Embryonic facial prominence (tissue), 1 donor: ENCODE results near the gene NDUFS8.

Experiments used
- DNase-seq: peaks from one replicate; pipeline ENCODE4 v3.0.0-alpha.2; 2016; ENCODE audit errors: extremely low spot score

The NDUFS8 gene

DNA sequence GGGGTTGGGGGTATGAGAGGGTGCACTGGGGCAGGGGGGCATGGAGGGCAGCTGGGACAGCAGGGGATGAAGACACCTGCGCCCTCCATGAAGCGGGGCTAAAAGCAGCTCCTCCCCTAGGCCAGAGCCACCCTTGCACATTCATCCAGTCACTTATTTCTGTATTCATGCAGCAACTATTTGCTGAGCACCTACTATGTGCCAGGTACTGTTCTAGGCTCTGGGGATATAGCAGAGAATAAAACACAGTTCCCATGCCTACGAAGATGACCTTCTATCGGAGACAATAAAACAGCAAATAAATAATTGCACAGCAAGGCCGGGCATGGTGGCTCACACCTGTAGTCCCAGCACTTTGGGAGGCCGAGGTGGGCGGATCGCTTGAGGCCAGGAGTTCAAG lies 15.0 kb upstream of the NDUFS8 start:
- no peak for DNase-seq

- no peak for DNase-seq
Measured at GRCh38 chr11:68016161-68016903, 14.1 kb upstream of the NDUFS8 start.

DNA sequence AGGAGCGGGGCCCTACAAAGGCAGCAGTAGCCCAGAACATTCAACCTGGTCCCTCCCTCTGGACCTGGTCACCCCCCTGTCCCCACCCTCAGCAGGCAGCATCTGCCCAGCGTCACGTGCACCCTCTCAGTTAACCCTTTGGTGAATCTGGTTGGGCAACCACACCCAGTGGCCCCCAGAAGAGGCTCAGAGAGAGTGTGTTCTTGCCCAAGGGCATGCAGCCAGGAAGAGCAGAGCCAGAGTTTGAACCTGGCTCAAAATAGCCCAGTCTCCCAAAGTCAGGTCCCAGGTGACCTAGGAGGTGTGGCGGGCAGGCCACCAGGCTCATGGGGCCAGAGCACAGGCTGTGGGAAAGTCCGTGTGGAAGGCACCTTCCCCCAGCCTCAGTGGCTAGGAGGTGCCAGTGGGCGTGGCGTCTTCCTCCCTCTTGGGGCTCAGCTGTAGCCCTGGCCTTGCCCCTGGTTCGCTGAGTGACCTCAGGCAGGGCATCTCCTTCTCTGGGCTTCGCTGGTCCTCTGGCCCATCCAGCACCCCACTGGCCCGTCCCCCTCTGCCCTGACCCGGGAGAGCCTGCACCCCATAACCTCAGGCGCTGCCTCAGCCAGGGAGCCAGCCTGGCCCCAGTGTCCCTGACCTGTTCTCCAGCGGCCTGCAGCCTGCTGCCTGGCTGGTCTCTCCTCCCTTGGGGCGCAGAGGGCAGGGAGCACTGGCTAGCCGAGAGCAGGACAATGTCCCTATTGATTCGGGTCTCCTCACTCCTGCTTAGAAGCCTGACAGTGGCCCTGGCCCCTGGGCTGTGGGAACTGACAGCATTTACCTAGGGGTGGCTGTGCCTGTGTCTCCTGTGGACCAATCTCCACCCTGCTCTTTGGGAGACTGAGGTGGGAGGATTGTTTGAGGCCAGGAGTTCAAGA lies 13.3 kb upstream of the NDUFS8 start:
- no peak for DNase-seq

- DNase-seq = no peak
Measured at GRCh38 chr11:68017980-68018729, 12.3 kb upstream of the NDUFS8 start.

DNA sequence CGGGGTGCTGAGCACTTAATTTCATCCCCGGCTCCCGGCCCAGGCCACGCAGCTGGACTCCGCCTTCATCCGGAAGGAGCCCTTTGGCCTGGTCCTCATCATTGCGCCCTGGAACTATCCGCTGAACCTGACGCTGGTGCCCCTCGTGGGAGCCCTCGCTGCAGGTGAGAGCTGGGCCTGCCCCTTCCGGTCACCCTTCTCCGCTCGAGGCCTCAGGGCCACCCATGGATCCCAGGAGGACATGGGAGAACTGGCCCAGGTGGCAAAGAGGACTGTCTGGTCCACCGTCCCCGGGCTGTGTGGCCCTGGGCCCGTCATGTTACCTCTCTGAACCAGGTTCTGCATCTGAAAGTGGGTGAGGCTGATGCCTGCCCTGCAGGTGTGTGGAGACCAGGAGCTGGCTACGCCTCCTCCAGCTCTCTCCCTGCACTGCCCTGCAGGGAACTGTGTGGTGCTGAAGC lies 11.7 kb upstream of the NDUFS8 start:
- no peak for DNase-seq

GRCh38 chr11:68019486-68019885 lies 11.0 kb upstream of the NDUFS8 start:
- no peak for DNase-seq

DNA sequence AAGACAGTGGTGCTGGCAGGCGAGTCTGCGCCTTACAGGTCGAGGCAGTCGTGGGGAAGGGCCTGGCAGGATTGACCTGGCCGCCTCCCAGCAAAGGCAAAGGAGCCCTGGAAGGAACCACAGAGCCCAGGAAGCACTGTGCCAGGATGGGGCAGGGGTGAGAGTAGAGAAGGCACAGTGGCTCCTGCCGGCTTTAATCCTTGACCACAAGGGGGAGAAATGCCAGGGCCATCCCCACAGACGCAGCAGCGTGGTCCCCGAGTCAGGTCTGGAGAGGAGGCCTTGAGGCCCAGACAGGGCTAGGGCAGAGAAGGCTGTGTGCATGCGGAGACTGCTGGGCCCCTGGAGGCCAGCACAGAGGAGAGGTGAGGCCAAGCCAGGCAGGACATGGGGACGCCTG lies 9.9 kb upstream of the NDUFS8 start:
- no peak for DNase-seq

- DNase-seq = no peak
Measured at GRCh38 chr11:68021167-68021787, 9.2 kb upstream of the NDUFS8 start.

- DNase-seq = no peak
Measured at GRCh38 chr11:68022531-68022930, 8.0 kb upstream of the NDUFS8 start.

DNA sequence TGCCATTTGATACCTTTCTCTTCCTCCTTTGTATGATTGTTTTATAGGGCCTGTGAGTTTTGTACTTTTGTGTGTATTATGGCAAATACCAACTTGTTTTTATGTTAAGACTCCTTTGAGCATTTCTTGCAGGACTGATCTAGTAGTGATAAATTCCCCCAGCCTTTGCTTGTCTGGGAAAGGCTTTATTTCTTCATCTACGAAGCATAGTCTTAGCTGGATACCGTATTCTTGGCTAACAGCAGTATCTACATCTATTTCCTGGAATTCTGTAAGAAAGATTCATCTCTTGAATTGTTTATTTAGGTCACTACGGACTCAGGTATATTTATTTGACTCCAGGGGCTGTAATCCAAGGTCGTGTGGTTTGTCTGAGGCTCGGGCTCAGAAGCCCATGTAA lies 6.0 kb upstream of the NDUFS8 start:
- no peak for DNase-seq

DNA sequence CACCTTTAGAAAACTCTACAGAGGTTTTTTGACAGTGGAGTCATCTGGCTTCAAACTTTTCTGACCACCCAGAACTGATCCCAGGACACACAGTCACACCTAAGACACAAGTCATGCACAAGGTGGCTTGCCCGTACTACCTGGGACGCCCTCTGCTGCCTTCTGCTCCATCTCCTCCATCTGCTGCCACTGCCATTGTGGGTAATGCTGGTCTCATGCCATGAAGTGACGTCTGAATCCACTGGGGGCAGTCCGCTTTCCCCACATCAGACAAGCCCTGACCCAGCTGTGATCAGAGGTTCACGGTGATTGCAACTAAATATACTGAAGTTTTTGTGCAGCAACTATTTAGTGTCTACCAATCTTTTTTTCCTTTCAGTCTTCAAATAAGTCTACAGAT lies 5.4 kb upstream of the NDUFS8 start:
- DNase-seq = no peak

GRCh38 chr11:68026391-68027105 lies 3.9 kb upstream of the NDUFS8 start:
- no peak for DNase-seq

GRCh38 chr11:68027667-68028066 lies 2.8 kb upstream of the NDUFS8 start:
- no peak for DNase-seq

DNA sequence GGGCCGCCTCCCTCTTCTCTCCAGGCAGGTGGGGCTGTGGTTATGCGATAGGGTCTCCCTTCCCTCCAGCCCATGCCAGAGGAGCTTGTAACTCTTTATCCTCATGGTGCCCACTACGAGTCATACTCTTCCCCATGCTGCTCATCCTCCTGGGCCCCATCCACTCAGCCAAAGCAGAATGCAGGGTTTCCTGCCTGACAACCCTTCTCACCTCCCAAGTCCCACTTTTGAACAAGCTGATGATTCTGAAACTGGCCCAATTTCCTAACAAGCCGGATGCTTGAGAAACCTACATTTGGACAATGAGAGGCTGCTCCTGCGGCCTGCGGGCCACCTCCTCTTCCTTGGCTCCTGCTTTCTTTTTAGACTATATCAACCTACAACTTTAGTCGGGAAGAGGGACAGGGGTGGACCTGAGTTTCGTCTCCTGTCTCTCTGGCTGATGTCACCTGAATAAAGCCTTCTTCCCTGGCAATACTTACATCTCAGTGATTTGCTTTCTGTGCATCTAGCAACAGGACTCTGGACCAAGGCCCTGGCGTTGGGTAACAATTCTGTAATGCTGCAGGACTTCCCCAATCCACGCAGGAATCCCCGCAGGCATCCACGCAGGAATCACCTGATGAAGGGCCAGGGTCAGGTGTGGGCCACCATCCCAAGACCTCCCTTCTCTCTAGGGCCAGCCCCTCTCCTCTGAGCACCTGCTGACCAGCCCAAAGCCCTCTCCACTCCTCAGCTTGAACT lies 1.5 kb upstream of the NDUFS8 start:
- no peak for DNase-seq

GRCh38 chr11:68031144-68031464 lies 623 bp downstream of the NDUFS8 start:
- no peak for DNase-seq

- DNase-seq = no peak
Measured at GRCh38 chr11:68032003-68032402, 1.5 kb downstream of the NDUFS8 start.

DNA sequence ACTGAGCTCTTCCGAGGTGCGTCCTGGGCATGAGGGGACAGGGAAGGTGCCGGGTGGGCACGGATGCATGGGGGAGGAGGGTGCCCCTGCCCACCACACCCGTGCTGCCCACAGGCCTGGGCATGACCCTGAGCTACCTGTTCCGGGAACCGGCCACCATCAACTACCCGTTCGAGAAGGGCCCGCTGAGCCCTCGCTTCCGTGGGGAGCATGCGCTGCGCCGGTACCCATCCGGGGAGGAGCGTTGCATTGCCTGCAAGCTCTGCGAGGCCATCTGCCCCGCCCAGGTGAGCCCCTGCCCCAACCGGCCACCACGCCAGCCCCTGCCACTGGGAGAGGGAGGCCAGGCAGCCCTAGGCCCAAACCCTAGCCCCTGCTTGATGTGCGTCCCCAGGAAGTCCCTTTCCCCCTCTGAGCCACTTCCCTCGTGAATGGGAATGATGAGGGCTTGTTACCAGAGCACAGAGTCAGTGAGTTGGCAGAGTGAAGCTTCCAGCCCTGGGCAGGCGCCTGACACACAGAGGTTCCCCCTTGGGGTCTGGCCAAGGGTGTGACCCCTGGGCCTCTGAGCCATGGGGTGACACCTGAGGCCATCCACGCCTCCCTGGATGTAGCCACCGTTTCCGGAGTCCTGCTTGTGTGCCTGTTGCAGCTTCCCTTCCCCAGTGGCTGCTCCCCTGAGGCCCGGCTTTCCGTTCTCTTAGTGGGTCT lies 2.7 kb downstream of the NDUFS8 start:
- DNase-seq = no peak

GRCh38 chr11:68033708-68034045 lies 3.2 kb downstream of the NDUFS8 start:
- DNase-seq = no peak

- DNase-seq = no peak
Measured at GRCh38 chr11:68035266-68035876, 4.9 kb downstream of the NDUFS8 start.
